ENCODE measurements around the gene DCAF4.
"Not testable (repeated sequence)": the region's sequence is repeated elsewhere in the genome, so short reads cannot be mapped to it uniquely, and the experiment has no call there.

DCAF4 gene

GRCh38 chr14:72932893-72933292, 6.6 kb downstream of the DCAF4 start:
- DNase-seq (ENCODE audit: low read depth) = no peak

- no peak for DNase-seq (ENCODE audit: low read depth)
Observed at GRCh38 chr14:72939630-72940029, 13.4 kb downstream of the DCAF4 start.

GRCh38 chr14:72941286-72941985, 15.2 kb downstream of the DCAF4 start:
- DNase-seq (ENCODE audit: low read depth) = no peak

GRCh38 chr14:72942934-72943333, 16.7 kb downstream of the DCAF4 start:
- no peak for DNase-seq (ENCODE audit: low read depth)

GRCh38 chr14:72943876-72944430, 17.7 kb downstream of the DCAF4 start:
- no peak for DNase-seq (ENCODE audit: low read depth)

- no peak for DNase-seq (ENCODE audit: low read depth)
Observed at GRCh38 chr14:72945356-72946027, 19.2 kb downstream of the DCAF4 start.

- no peak for DNase-seq (ENCODE audit: low read depth)
Observed at GRCh38 chr14:72946491-72946890, 20.2 kb downstream of the DCAF4 start.

- no peak for DNase-seq (ENCODE audit: low read depth)
Observed at GRCh38 chr14:72947366-72948160, 21.3 kb downstream of the DCAF4 start.

- DNase-seq (ENCODE audit: low read depth) = peak; percentile 38
Observed at GRCh38 chr14:72948481-72949138, 22.3 kb downstream of the DCAF4 start.

GRCh38 chr14:72952171-72952570, 25.9 kb downstream of the DCAF4 start:
- no peak for DNase-seq (ENCODE audit: low read depth)

GRCh38 chr14:72956741-72957140, 30.5 kb downstream of the DCAF4 start:
- not testable (repeated sequence) for DNase-seq (ENCODE audit: low read depth)

GRCh38 chr14:72957213-72957612, 30.9 kb downstream of the DCAF4 start:
- DNase-seq (ENCODE audit: low read depth) = no peak

- DNase-seq (ENCODE audit: low read depth) = no peak
Observed at GRCh38 chr14:72958548-72958947, 32.3 kb downstream of the DCAF4 start.

- not testable (repeated sequence) for DNase-seq (ENCODE audit: low read depth)
Observed at GRCh38 chr14:72961016-72961415, 34.8 kb downstream of the DCAF4 start.

- DNase-seq (ENCODE audit: low read depth) = no peak
Observed at GRCh38 chr14:72961579-72962335, 35.5 kb downstream of the DCAF4 start.

GRCh38 chr14:72962336-72962754, 36.1 kb downstream of the DCAF4 start:
- not testable (repeated sequence) for DNase-seq (ENCODE audit: low read depth)

GRCh38 chr14:72962829-72963312, 36.6 kb downstream of the DCAF4 start:
- no peak for DNase-seq (ENCODE audit: low read depth)

GRCh38 chr14:72965249-72965648, 39.0 kb downstream of the DCAF4 start:
- no peak for DNase-seq (ENCODE audit: low read depth)

- DNase-seq (ENCODE audit: low read depth) = no peak
Observed at GRCh38 chr14:72966038-72966437, 39.8 kb downstream of the DCAF4 start.

- no peak for DNase-seq (ENCODE audit: low read depth)
Observed at GRCh38 chr14:72968316-72968715, 42.1 kb downstream of the DCAF4 start.

- DNase-seq (ENCODE audit: low read depth) = no peak
Observed at GRCh38 chr14:72970058-72970630, 43.9 kb downstream of the DCAF4 start.
